GM12874 (cell line): ENCODE measurements around the gene ADGRB3.

Source experiments
- TF ChIP-seq, protein P1 (sequence below): IDR thresholded peaks from 2 replicates; pipeline ENCODE4 v1.5.1; 2011; ENCODE audit warnings: low read depth, mild to moderate bottlenecking, control low read depth, low read length, moderate library complexity; ENCODE audit not compliant: insufficient read depth

Gene ADGRB3

GRCh38 chr6:69061066-69061465 lies 426.0 kb downstream of the ADGRB3 start:
- TF ChIP-seq, protein P1, sequence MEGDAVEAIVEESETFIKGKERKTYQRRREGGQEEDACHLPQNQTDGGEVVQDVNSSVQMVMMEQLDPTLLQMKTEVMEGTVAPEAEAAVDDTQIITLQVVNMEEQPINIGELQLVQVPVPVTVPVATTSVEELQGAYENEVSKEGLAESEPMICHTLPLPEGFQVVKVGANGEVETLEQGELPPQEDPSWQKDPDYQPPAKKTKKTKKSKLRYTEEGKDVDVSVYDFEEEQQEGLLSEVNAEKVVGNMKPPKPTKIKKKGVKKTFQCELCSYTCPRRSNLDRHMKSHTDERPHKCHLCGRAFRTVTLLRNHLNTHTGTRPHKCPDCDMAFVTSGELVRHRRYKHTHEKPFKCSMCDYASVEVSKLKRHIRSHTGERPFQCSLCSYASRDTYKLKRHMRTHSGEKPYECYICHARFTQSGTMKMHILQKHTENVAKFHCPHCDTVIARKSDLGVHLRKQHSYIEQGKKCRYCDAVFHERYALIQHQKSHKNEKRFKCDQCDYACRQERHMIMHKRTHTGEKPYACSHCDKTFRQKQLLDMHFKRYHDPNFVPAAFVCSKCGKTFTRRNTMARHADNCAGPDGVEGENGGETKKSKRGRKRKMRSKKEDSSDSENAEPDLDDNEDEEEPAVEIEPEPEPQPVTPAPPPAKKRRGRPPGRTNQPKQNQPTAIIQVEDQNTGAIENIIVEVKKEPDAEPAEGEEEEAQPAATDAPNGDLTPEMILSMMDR, result no peak

GRCh38 chr6:69063401-69063800 lies 428.3 kb downstream of the ADGRB3 start:
- TF ChIP-seq, protein P1, result no peak

DNA sequence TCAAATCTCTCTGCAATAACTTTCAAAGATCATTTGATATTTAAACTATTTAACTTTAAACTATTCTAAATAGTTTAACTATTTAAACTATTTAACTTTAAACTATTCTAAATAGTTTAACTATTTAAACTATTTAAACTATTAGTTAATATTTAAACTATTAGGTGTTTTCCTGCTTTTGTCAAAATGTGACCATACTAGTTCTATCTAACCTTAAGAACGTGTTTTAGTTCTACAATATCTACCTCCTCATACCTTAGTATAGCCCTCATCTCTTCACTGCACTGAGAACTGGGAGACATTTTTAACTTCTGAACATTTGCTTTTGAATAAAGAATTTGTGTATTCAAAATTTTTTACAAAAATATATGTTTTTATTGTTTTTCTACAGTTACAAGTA lies 429.1 kb downstream of the ADGRB3 start:
- TF ChIP-seq, protein P1, result no peak

- TF ChIP-seq, protein P1, result no peak
These were observed 434.8 kb downstream of the ADGRB3 start for GRCh38 chr6:69069881-69070280.

- TF ChIP-seq, protein P1, result no peak
These were observed 437.7 kb downstream of the ADGRB3 start for GRCh38 chr6:69072796-69073195.

GRCh38 chr6:69084746-69085335 lies 449.8 kb downstream of the ADGRB3 start:
- TF ChIP-seq, protein P1, result no peak

GRCh38 chr6:69086689-69087088 lies 451.6 kb downstream of the ADGRB3 start:
- TF ChIP-seq, protein P1, result no peak
